ENCODE data around the gene DOC2B. TPM values are rescaled to one million over a fixed set of nuclear protein-coding genes. Genes with fewer than 3 reads are reported as not detected.

DOC2B gene
- polyA plus RNA-seq, 2 donors: 2.0 to 14.5 TPM

GRCh38 chr17:193841-194806 lies 12.7 kb upstream of the DOC2B start:
- H3K4me1 ChIP-seq (ENCODE audit: control insufficient read depth in 2 of 2, insufficient read depth in 2 of 2, low read length in 1 of 2): peaks cover 0 to 3% of the 10 kb centered on the region in 2 donors
- H3K27ac ChIP-seq (ENCODE audit: low read depth in 2 of 2, low read length in 1 of 2): no peak overlapping the region
- H3K27me3 ChIP-seq (ENCODE audit: control insufficient read depth in 1 of 2, insufficient read depth in 2 of 2, low read length in 2 of 2): no peaks in the 10 kb centered on the region
- H3K9me3 ChIP-seq (ENCODE audit: control insufficient read depth in 2 of 2, insufficient read depth in 1 of 2, low read depth in 1 of 2, low read length in 1 of 2): no peaks in the 10 kb centered on the region
- no peaks in the 10 kb centered on the region for H3K36me3 ChIP-seq (ENCODE audit: control insufficient read depth in 2 of 2, insufficient read depth in 2 of 2, low read length in 1 of 2)
- no peak overlapping the region for H3K4me3 ChIP-seq (ENCODE audit: low read depth in 1 of 2, low read length in 2 of 2)
- WGBS, 2 donors: 49 to 70% methylated on average over 29 to 31 of the region's 31 CpGs

GRCh38 chr17:193426-193810 lies 12.0 kb upstream of the DOC2B start:
- Histone ChIP-seq H3K27me3 (ENCODE audit: control insufficient read depth in 1 of 2, insufficient read depth in 2 of 2, low read length in 2 of 2) (no peaks in the 10 kb centered on the region), H3K9me3 (ENCODE audit: control insufficient read depth in 2 of 2, insufficient read depth in 1 of 2, low read depth in 1 of 2, low read length in 1 of 2) (no peaks in the 10 kb centered on the region), H3K27ac (ENCODE audit: low read depth in 2 of 2, low read length in 1 of 2) (no peak overlapping the region), H3K4me3 (ENCODE audit: low read depth in 1 of 2, low read length in 2 of 2) (no peak overlapping the region), H3K36me3 (ENCODE audit: control insufficient read depth in 2 of 2, insufficient read depth in 2 of 2, low read length in 1 of 2) (no peaks in the 10 kb centered on the region), H3K4me1 (ENCODE audit: control insufficient read depth in 2 of 2, insufficient read depth in 2 of 2, low read length in 1 of 2) (peaks cover 0 to 3% of the 10 kb centered on the region in 2 donors)
- 92 to 93% methylated on average over 8 of the region's 8 CpGs for WGBS, 2 donors

GRCh38 chr17:192666-193425 lies 11.4 kb upstream of the DOC2B start:
- peaks cover 0 to 3% of the 10 kb centered on the region in 2 donors for H3K4me1 ChIP-seq (ENCODE audit: control insufficient read depth in 2 of 2, insufficient read depth in 2 of 2, low read length in 1 of 2)
- WGBS, 2 donors: 85 to 91% methylated on average over 19 to 21 of the region's 21 CpGs

GRCh38 chr17:189444-189843 lies 8.0 kb upstream of the DOC2B start:
- Histone ChIP-seq H3K27ac (ENCODE audit: low read depth in 2 of 2, low read length in 1 of 2) (no peak overlapping the region), H3K4me1 (ENCODE audit: control insufficient read depth in 2 of 2, insufficient read depth in 2 of 2, low read length in 1 of 2) (peaks cover 0 to 10% of the 10 kb centered on the region in 2 donors), H3K4me3 (ENCODE audit: low read depth in 1 of 2, low read length in 2 of 2) (no peak overlapping the region), H3K27me3 (ENCODE audit: control insufficient read depth in 1 of 2, insufficient read depth in 2 of 2, low read length in 2 of 2) (no peaks in the 10 kb centered on the region), H3K36me3 (ENCODE audit: control insufficient read depth in 2 of 2, insufficient read depth in 2 of 2, low read length in 1 of 2) (no peaks in the 10 kb centered on the region), H3K9me3 (ENCODE audit: control insufficient read depth in 2 of 2, insufficient read depth in 1 of 2, low read depth in 1 of 2, low read length in 1 of 2) (no peaks in the 10 kb centered on the region)
- WGBS, 2 donors: 76 to 82% methylated on average over 7 of the region's 7 CpGs

More at GRCh38 chr17:192666-193425, 11.4 kb upstream of the DOC2B start:
- no peaks in the 10 kb centered on the region for H3K9me3 ChIP-seq (ENCODE audit: control insufficient read depth in 2 of 2, insufficient read depth in 1 of 2, low read depth in 1 of 2, low read length in 1 of 2)
- no peaks in the 10 kb centered on the region for H3K36me3 ChIP-seq (ENCODE audit: control insufficient read depth in 2 of 2, insufficient read depth in 2 of 2, low read length in 1 of 2)
- H3K27me3 ChIP-seq (ENCODE audit: control insufficient read depth in 1 of 2, insufficient read depth in 2 of 2, low read length in 2 of 2): no peaks in the 10 kb centered on the region
- no peak overlapping the region for H3K4me3 ChIP-seq (ENCODE audit: low read depth in 1 of 2, low read length in 2 of 2)
- no peak overlapping the region for H3K27ac ChIP-seq (ENCODE audit: low read depth in 2 of 2, low read length in 1 of 2)

GRCh38 chr17:187130-187529 lies 5.7 kb upstream of the DOC2B start:
- no peaks in the 10 kb centered on the region for H3K27me3 ChIP-seq (ENCODE audit: control insufficient read depth in 1 of 2, insufficient read depth in 2 of 2, low read length in 2 of 2)
- 50 to 52% methylated on average over 2 of the region's 2 CpGs for WGBS, 2 donors
- no peak overlapping the region for H3K27ac ChIP-seq (ENCODE audit: low read depth in 2 of 2, low read length in 1 of 2)
- H3K9me3 ChIP-seq (ENCODE audit: control insufficient read depth in 2 of 2, insufficient read depth in 1 of 2, low read depth in 1 of 2, low read length in 1 of 2): no peaks in the 10 kb centered on the region
- no peak overlapping the region for H3K4me3 ChIP-seq (ENCODE audit: low read depth in 1 of 2, low read length in 2 of 2)
- peaks cover 0 to 18% of the 10 kb centered on the region in 2 donors for H3K4me1 ChIP-seq (ENCODE audit: control insufficient read depth in 2 of 2, insufficient read depth in 2 of 2, low read length in 1 of 2)
- no peaks in the 10 kb centered on the region for H3K36me3 ChIP-seq (ENCODE audit: control insufficient read depth in 2 of 2, insufficient read depth in 2 of 2, low read length in 1 of 2)

- H3K9me3 ChIP-seq (ENCODE audit: control insufficient read depth in 2 of 2, insufficient read depth in 1 of 2, low read depth in 1 of 2, low read length in 1 of 2): no peaks in the 10 kb centered on the region
- 41 to 48% methylated on average over 14 of the region's 14 CpGs for WGBS, 2 donors
- H3K27me3 ChIP-seq (ENCODE audit: control insufficient read depth in 1 of 2, insufficient read depth in 2 of 2, low read length in 2 of 2): no peaks in the 10 kb centered on the region
- H3K4me1 ChIP-seq (ENCODE audit: control insufficient read depth in 2 of 2, insufficient read depth in 2 of 2, low read length in 1 of 2): peaks cover 0 to 21% of the 10 kb centered on the region in 2 donors
- no peak overlapping the region for H3K27ac ChIP-seq (ENCODE audit: low read depth in 2 of 2, low read length in 1 of 2)
- no peaks in the 10 kb centered on the region for H3K36me3 ChIP-seq (ENCODE audit: control insufficient read depth in 2 of 2, insufficient read depth in 2 of 2, low read length in 1 of 2)
- no peak overlapping the region for H3K4me3 ChIP-seq (ENCODE audit: low read depth in 1 of 2, low read length in 2 of 2)
Observed at GRCh38 chr17:185445-186138, 4.1 kb upstream of the DOC2B start.

- H3K9me3 ChIP-seq (ENCODE audit: control insufficient read depth in 2 of 2, insufficient read depth in 1 of 2, low read depth in 1 of 2, low read length in 1 of 2): no peaks in the 10 kb centered on the region
- H3K27me3 ChIP-seq (ENCODE audit: control insufficient read depth in 1 of 2, insufficient read depth in 2 of 2, low read length in 2 of 2): peaks cover 0 to 3% of the 10 kb centered on the region in 2 donors
- H3K27ac ChIP-seq (ENCODE audit: low read depth in 2 of 2, low read length in 1 of 2): no peak overlapping the region
- H3K4me1 ChIP-seq (ENCODE audit: control insufficient read depth in 2 of 2, insufficient read depth in 2 of 2, low read length in 1 of 2): peaks cover 3 to 28% of the 10 kb centered on the region in 2 donors
- no peaks in the 10 kb centered on the region for H3K36me3 ChIP-seq (ENCODE audit: control insufficient read depth in 2 of 2, insufficient read depth in 2 of 2, low read length in 1 of 2)
- no peak overlapping the region for H3K4me3 ChIP-seq (ENCODE audit: low read depth in 1 of 2, low read length in 2 of 2)
- 67 to 79% methylated on average over 8 of the region's 8 CpGs for WGBS, 2 donors
Observed at GRCh38 chr17:183021-183420, 1.6 kb upstream of the DOC2B start.

- Histone ChIP-seq H3K27ac (ENCODE audit: low read depth in 2 of 2, low read length in 1 of 2) (peak overlapping the region in 1 of 2 donors; percentile 43), H3K9me3 (ENCODE audit: control insufficient read depth in 2 of 2, insufficient read depth in 1 of 2, low read depth in 1 of 2, low read length in 1 of 2) (no peaks in the 10 kb centered on the region), H3K27me3 (ENCODE audit: control insufficient read depth in 1 of 2, insufficient read depth in 2 of 2, low read length in 2 of 2) (peaks cover 0 to 3% of the 10 kb centered on the region in 2 donors), H3K4me1 (ENCODE audit: control insufficient read depth in 2 of 2, insufficient read depth in 2 of 2, low read length in 1 of 2) (peaks cover 3 to 28% of the 10 kb centered on the region in 2 donors), H3K36me3 (ENCODE audit: control insufficient read depth in 2 of 2, insufficient read depth in 2 of 2, low read length in 1 of 2) (no peaks in the 10 kb centered on the region), H3K4me3 (ENCODE audit: low read depth in 1 of 2, low read length in 2 of 2) (peak overlapping the region in 1 of 2 donors; percentile 63)
- WGBS, 2 donors: 39 to 41% methylated on average over 18 of the region's 18 CpGs
Observed at GRCh38 chr17:182050-182751, 751 bp upstream of the DOC2B start.
